HG02943 (cell line): ENCODE results near the gene SLC4A11.

Source experiments
- ATAC-seq: cut with Tn5 transposase; IDR thresholded peaks from one replicate; pipeline ENCODE4 v1.9.1; 2021; ENCODE audit warnings: mild to moderate bottlenecking, low read depth, moderate library complexity; ENCODE audit not compliant: unreplicated experiment

SLC4A11 gene

GRCh38 chr20:3177746-3178485 is 61.1 kb downstream of the SLC4A11 start:
- ATAC-seq, result no peak
